GM21723 (cell line): ENCODE measurements around the gene IQCK.

Experiments used
- ATAC-seq: cut with Tn5 transposase; IDR thresholded peaks from one replicate; pipeline ENCODE4 v1.9.1; 2021; ENCODE audit warnings: mild to moderate bottlenecking, moderate library complexity; ENCODE audit not compliant: unreplicated experiment

The IQCK gene

GRCh38 chr16:19879241-19879792 is 161.2 kb downstream of the IQCK start:
- ATAC-seq = no peak

- ATAC-seq = no peak
Measured at GRCh38 chr16:19881028-19881427, 163.0 kb downstream of the IQCK start.

GRCh38 chr16:19881783-19882182 is 163.7 kb downstream of the IQCK start:
- ATAC-seq = no peak

- no peak for ATAC-seq
Measured at GRCh38 chr16:19882186-19882585, 164.1 kb downstream of the IQCK start.

GRCh38 chr16:19882646-19883045 is 164.6 kb downstream of the IQCK start:
- ATAC-seq = no peak

- ATAC-seq = no peak
Measured at GRCh38 chr16:19883296-19883965, 165.4 kb downstream of the IQCK start.

GRCh38 chr16:19883966-19884485 is 166.0 kb downstream of the IQCK start:
- ATAC-seq = no peak

- no peak for ATAC-seq
Measured at GRCh38 chr16:19884611-19885450, 166.8 kb downstream of the IQCK start, which contains the start of gene GPRC5B. TSS of gene GPRC5B (minus strand) at chr16:19884848. CDS start at chr16:19872845, 12,003 bp downstream.

- no peak for ATAC-seq
Measured at GRCh38 chr16:19885451-19886072, 167.5 kb downstream of the IQCK start.

GRCh38 chr16:19886073-19886941 is 168.2 kb downstream of the IQCK start:
- peak; percentile 62 for ATAC-seq

GRCh38 chr16:19888834-19889233 is 170.8 kb downstream of the IQCK start:
- no peak for ATAC-seq

- no peak for ATAC-seq
Measured at GRCh38 chr16:19890901-19891300, 172.8 kb downstream of the IQCK start.

GRCh38 chr16:19892902-19893301 is 174.8 kb downstream of the IQCK start:
- ATAC-seq = no peak

GRCh38 chr16:19894586-19894985 is 176.5 kb downstream of the IQCK start:
- ATAC-seq = no peak

- ATAC-seq = no peak
Measured at GRCh38 chr16:19896951-19897350, 178.9 kb downstream of the IQCK start.

- ATAC-seq = no peak
Measured at GRCh38 chr16:19898166-19898565, 180.1 kb downstream of the IQCK start.

GRCh38 chr16:19898924-19899604 is 181.0 kb downstream of the IQCK start:
- no peak for ATAC-seq

- no peak for ATAC-seq
Measured at GRCh38 chr16:19899605-19899955, 181.5 kb downstream of the IQCK start.

GRCh38 chr16:19901164-19901563 is 183.1 kb downstream of the IQCK start:
- ATAC-seq = no peak
